HG02571 (cell line): ENCODE results near the gene TUBA1C.
"Not testable (repeated sequence)": the region's sequence is repeated elsewhere in the genome, so short reads cannot be mapped to it uniquely, and the experiment has no call there.

Experiments
- ATAC-seq: cut with Tn5 transposase; IDR thresholded peaks from one replicate; pipeline ENCODE4 v1.9.1; 2021; ENCODE audit warnings: mild to moderate bottlenecking, moderate library complexity; ENCODE audit not compliant: unreplicated experiment

TUBA1C gene

GRCh38 chr12:49282740-49283375 is 18.0 kb downstream of the TUBA1C start:
- not testable (repeated sequence) for ATAC-seq

GRCh38 chr12:49283541-49284429 is 18.9 kb downstream of the TUBA1C start:
- ATAC-seq, result no peak

- ATAC-seq, result no peak
These were observed 19.8 kb downstream of the TUBA1C start for GRCh38 chr12:49284672-49285071.

GRCh38 chr12:49287876-49288275 is 23.0 kb downstream of the TUBA1C start:
- no peak for ATAC-seq

GRCh38 chr12:49288412-49288853 is 23.6 kb downstream of the TUBA1C start:
- ATAC-seq, result no peak

- no peak for ATAC-seq
These were observed 24.2 kb downstream of the TUBA1C start for GRCh38 chr12:49288922-49289555.

- ATAC-seq, result no peak
These were observed 27.8 kb downstream of the TUBA1C start for GRCh38 chr12:49292729-49293055.

- no peak for ATAC-seq
These were observed 28.4 kb downstream of the TUBA1C start for GRCh38 chr12:49293056-49293956.

- ATAC-seq, result no peak
These were observed 29.4 kb downstream of the TUBA1C start for GRCh38 chr12:49294086-49294803.

GRCh38 chr12:49294804-49295081 is 29.9 kb downstream of the TUBA1C start:
- ATAC-seq, result no peak

- ATAC-seq, result no peak
These were observed 30.4 kb downstream of the TUBA1C start, which contains the start of gene PRPH for GRCh38 chr12:49295082-49295936. PRPH (plus strand) TSS chr12:49295147; CDS start chr12:49295201, 54 bp downstream.

GRCh38 chr12:49296034-49296835 is 31.4 kb downstream of the TUBA1C start:
- no peak for ATAC-seq

- ATAC-seq, result no peak
These were observed 32.2 kb downstream of the TUBA1C start for GRCh38 chr12:49296836-49297694.

GRCh38 chr12:49297695-49298060 is 32.8 kb downstream of the TUBA1C start:
- no peak for ATAC-seq

- no peak for ATAC-seq
These were observed 33.3 kb downstream of the TUBA1C start for GRCh38 chr12:49298160-49298559.

GRCh38 chr12:49301760-49302159 is 36.9 kb downstream of the TUBA1C start:
- no peak for ATAC-seq

GRCh38 chr12:49304161-49304560 is 39.3 kb downstream of the TUBA1C start:
- no peak for ATAC-seq
